Measurements from ENCODE around the gene ZSCAN20.
A peak's percentile ranks its signal among the peaks of the same experiment; 100 is the strongest.

DNA sequence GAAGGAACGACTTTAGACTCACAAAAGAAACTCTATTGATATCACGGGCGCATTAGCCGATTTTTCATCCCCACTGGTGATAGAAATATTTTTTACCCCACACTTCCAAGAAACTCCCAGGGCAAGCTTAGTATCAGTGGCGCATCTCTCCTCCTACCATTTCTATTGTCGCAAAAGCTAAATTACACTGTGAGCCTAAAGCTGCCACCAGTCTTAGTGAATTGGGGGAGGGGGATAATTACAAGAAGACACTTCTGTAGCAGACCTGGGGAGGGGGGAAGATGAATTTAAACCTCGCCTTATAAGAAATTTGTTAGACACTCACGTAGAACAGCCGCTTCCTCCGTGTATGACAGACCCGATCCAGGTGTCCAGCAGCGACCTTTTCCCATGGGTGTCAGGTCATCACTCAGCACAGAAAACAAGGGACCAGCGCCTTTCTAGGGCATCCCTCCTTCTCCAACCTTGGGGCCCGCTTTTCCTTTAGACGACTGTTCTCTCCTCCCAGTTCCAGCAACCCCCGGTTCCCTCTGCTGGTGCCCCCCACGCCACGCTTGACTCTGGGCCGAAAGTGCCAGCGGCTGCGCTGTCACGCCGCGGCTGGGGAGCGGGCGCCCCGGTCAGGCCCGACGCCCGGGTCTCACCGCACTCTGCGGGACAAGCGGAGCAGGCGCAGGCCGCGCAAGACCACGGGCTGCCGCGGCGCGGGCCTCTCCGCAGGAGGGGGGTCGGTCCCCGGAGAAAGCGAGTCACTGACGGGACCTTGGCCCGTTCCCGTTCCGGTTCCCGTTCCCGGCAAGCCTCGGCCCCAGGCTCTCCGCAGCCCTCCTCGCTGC is 42.4 kb upstream of the ZSCAN20 start:
- TF ChIP-seq, protein P1, sequence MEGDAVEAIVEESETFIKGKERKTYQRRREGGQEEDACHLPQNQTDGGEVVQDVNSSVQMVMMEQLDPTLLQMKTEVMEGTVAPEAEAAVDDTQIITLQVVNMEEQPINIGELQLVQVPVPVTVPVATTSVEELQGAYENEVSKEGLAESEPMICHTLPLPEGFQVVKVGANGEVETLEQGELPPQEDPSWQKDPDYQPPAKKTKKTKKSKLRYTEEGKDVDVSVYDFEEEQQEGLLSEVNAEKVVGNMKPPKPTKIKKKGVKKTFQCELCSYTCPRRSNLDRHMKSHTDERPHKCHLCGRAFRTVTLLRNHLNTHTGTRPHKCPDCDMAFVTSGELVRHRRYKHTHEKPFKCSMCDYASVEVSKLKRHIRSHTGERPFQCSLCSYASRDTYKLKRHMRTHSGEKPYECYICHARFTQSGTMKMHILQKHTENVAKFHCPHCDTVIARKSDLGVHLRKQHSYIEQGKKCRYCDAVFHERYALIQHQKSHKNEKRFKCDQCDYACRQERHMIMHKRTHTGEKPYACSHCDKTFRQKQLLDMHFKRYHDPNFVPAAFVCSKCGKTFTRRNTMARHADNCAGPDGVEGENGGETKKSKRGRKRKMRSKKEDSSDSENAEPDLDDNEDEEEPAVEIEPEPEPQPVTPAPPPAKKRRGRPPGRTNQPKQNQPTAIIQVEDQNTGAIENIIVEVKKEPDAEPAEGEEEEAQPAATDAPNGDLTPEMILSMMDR (IDR thresholded peaks at IDR 0.05): peak in 1 of 5 experiments; percentile 30
- TF ChIP-seq POLR2A (IDR thresholded peaks at IDR 0.05): no peak
- peak in 1 of 3 donors; percentile 6 for TF ChIP-seq POLR2AphosphoS5 (IDR thresholded peaks at IDR 0.05)

Data from transverse colon (tissue), 4 donors.